CD14-positive monocyte (primary cell): ENCODE measurements around the gene KIF3A. TPM values are rescaled to one million over a fixed set of nuclear protein-coding genes. Genes with fewer than 3 reads are reported as not detected.

Experiments
- DNase-seq, 3 donors: peaks; one replicate each; pipeline ENCODE4 v3.0.0-alpha.2; 2011 to 2022
- H2AFZ ChIP-seq: 2 replicates; pipeline ENCODE4 v1.6.0; 2012; ENCODE audit warnings: mild to moderate bottlenecking, low read depth, low read length, inconsistent platforms; ENCODE audit not compliant: insufficient read depth, poor library complexity, severe bottlenecking
- H3K27ac ChIP-seq, 2 donors: 1 replicate in 1 of 2; 2 replicates in 1 of 2; pipeline ENCODE4 v1.5.1; 2012 to 2013; ENCODE audit warnings: low read length in 2 of 2, control low read depth in 1 of 2, inconsistent platforms in 1 of 2, low read depth in 1 of 2, mild to moderate bottlenecking in 1 of 2
- H3K27me3 ChIP-seq, 2 donors: one replicate each; pipeline versions ENCODE4 v1.6.0 to v1.6.1; 2011 to 2013; ENCODE audit warnings: low read length in 2 of 2; ENCODE audit not compliant: control insufficient read depth in 2 of 2, insufficient read depth in 2 of 2
- H3K36me3 ChIP-seq, 2 donors: replicated peaks in 1 of 2; 1 replicate in 1 of 2; 2 replicates in 1 of 2; pipeline versions ENCODE4 v1.5.1 to v1.6.1; 2012 to 2013; ENCODE audit warnings: low read length in 2 of 2, control low read depth in 1 of 2, inconsistent platforms in 1 of 2, mild to moderate bottlenecking in 1 of 2; ENCODE audit not compliant: insufficient read depth in 2 of 2, control insufficient read depth in 1 of 2
- H3K4me1 ChIP-seq, 2 donors: 1 replicate in 1 of 2; 2 replicates in 1 of 2; pipeline versions ENCODE4 v1.5.1 to v1.6.1; 2012 to 2013; ENCODE audit warnings: low read length in 2 of 2, control low read depth in 1 of 2, inconsistent platforms in 1 of 2, mild to moderate bottlenecking in 1 of 2, moderate library complexity in 1 of 2; ENCODE audit not compliant: insufficient read depth in 2 of 2, control insufficient read depth in 1 of 2
- H3K4me2 ChIP-seq: replicated peaks from 2 replicates; pipeline ENCODE3; 2012; ENCODE audit warnings: low read length, moderate library complexity, mild to moderate bottlenecking; ENCODE audit not compliant: poor library complexity, severe bottlenecking; ENCODE audit errors: extremely low read depth
- H3K4me3 ChIP-seq, 3 experiments: fragments of 200-600 bp in 1 of 3; sonication (generic) in 1 of 3; replicated peaks in 1 of 3; 1 replicate in 2 of 3; 2 replicates in 1 of 3; pipeline ENCODE4 v1.5.1; 2011 to 2013; ENCODE audit warnings: low read length in 3 of 3, mild to moderate bottlenecking in 3 of 3, control low read depth in 2 of 3, low read depth in 2 of 3, inconsistent platforms in 1 of 3, moderate library complexity in 1 of 3
- H3K79me2 ChIP-seq: 2 replicates; pipeline ENCODE4 v1.6.0; 2012; ENCODE audit warnings: mild to moderate bottlenecking, control low read depth, inconsistent platforms, low read length, moderate library complexity; ENCODE audit not compliant: insufficient read depth
- H3K9ac ChIP-seq: 2 replicates; pipeline ENCODE4 v1.6.0; 2017; ENCODE audit warnings: low read length, mild to moderate bottlenecking; ENCODE audit not compliant: insufficient read depth, poor library complexity, severe bottlenecking
- H3K9me3 ChIP-seq, 2 donors: replicated peaks in 1 of 2; 1 replicate in 1 of 2; 2 replicates in 1 of 2; pipeline versions ENCODE4 v1.5.1 to v1.6.1; 2012 to 2013; ENCODE audit warnings: low read length in 2 of 2, control low read depth in 1 of 2; ENCODE audit not compliant: control insufficient read depth in 1 of 2, insufficient read depth in 1 of 2
- H4K20me1 ChIP-seq: 2 replicates; pipeline ENCODE4 v1.6.0; 2012; ENCODE audit warnings: mild to moderate bottlenecking, low read length, control low read depth, moderate library complexity; ENCODE audit not compliant: insufficient read depth
- H3K27ac Mint-ChIP-seq, 7 donors: one replicate each; pipeline ENCODE4 v1.8.0; 2020; ENCODE audit warnings: mild to moderate bottlenecking in 7 of 7, mixed read lengths in 7 of 7, moderate library complexity in 6 of 7, inconsistent platforms in 2 of 7
- H3K27me3 Mint-ChIP-seq, 3 donors: one replicate each; pipeline ENCODE4 v1.8.0; 2021 to 2022; ENCODE audit warnings: low read depth in 3 of 3, mild to moderate bottlenecking in 3 of 3, mixed read lengths in 3 of 3, moderate library complexity in 3 of 3, inconsistent platforms in 1 of 3
- H3K36me3 Mint-ChIP-seq, 2 donors: one replicate each; pipeline ENCODE4 v1.8.0; 2020; ENCODE audit warnings: mixed read lengths in 2 of 2, inconsistent platforms in 1 of 2, mild to moderate bottlenecking in 1 of 2
- H3K4me1 Mint-ChIP-seq: one replicate; pipeline ENCODE4 v1.8.0; 2020; ENCODE audit warnings: mild to moderate bottlenecking, mixed read lengths
- H3K4me3 Mint-ChIP-seq, 2 donors: one replicate each; pipeline ENCODE4 v1.8.0; 2020; ENCODE audit warnings: mild to moderate bottlenecking in 2 of 2, mixed read lengths in 2 of 2, moderate library complexity in 1 of 2
- H3K9me3 Mint-ChIP-seq, 7 donors: one replicate each; pipeline ENCODE4 v1.8.0; 2020 to 2022; ENCODE audit warnings: mixed read lengths in 7 of 7, mild to moderate bottlenecking in 6 of 7, moderate library complexity in 6 of 7, inconsistent platforms in 2 of 7
- CTCF ChIP-seq: fragments of 200-600 bp; IDR thresholded peaks from one replicate; pipeline ENCODE4 v1.8.0; 2022; ENCODE audit warnings: antibody characterized with exemption, mild to moderate bottlenecking
- WGBS: methylation state at CpG from one replicate; pipeline ENCODE4 v1.1.5; 2013; ENCODE audit warnings: missing lambda C conversion rate; ENCODE audit not compliant: insufficient coverage; 5-methylcytosine and 5-hydroxymethylcytosine counted together
- intact Hi-C, 2 donors: fragments of 100-400 bp; cut with micrococcal nuclease; formaldehyde crosslinking; loops; one replicate each; pipeline versions ENCODE4 v1.15.0 to v1.15.1; 2023
- polyA plus RNA-seq, 3 donors: library from polyadenylated mRNA; depleted of rRNA in 1 of 3; unstranded in 2 of 3; stranded (reverse) in 1 of 3; fragments of 300-500 nt in 2 of 3; fragments of >200 nt in 1 of 3; fragmentation: Illumina TruSeq in 2 of 3; gene quantifications; 1 replicate in 2 of 3; 2 replicates in 1 of 3; pipeline ENCODE4 v1.2.3, GENCODE V29; 2012 to 2021

The KIF3A gene
- polyA plus RNA-seq, 3 donors, result 0.68 to 1.3 (median 1.2) TPM

DNA sequence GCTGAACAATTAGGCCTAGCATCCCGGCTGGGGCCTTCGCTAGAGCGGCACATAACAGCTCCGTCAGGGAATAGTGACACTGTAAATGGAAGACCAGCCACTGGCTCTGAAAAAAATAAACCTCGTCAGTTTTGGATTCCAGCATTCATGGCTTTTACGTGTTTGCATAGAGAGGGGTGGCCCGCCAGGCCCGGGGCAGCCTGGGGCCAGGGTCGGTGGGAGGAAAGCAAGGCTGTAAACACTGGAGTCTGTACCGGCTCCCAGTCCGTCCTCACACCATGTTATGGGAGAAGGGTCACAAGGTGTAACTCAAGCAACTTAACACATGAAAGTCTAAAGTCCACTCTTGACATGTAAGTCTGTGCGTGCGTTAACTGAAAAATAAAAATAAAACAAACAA is 21.1 kb upstream of the KIF3A start:
- no peak for TF ChIP-seq CTCF
- Histone ChIP-seq H4K20me1 (no peaks in the 10 kb centered on the region), H3K79me2 (no peaks in the 10 kb centered on the region), H3K9me3 (no peaks in the 10 kb centered on the region), H3K4me2 (no peak overlapping the region), H3K27ac (no peak overlapping the region), H2AFZ (no peak overlapping the region), H3K36me3 (no peaks in the 10 kb centered on the region), H3K4me3 (no peak overlapping the region), H3K27me3 (no peaks in the 10 kb centered on the region), H3K9ac (no peak overlapping the region), H3K4me1 (peaks cover 9 to 10% of the 10 kb centered on the region in 2 donors)
- Mint-ChIP-seq H3K27me3 (peaks cover 0 to 4% (median 3%) of the 10 kb centered on the region in 3 donors), H3K9me3 (no peaks in the 10 kb centered on the region), H3K4me3 (no peak overlapping the region), H3K4me1 (peaks cover 12% of the 10 kb centered on the region), H3K36me3 (peaks cover 10 to 15% of the 10 kb centered on the region in 2 donors), H3K27ac (no peak overlapping the region)
- intact Hi-C loops, result no loop called here
- WGBS, result over 99% methylated on average over 11 of the region's 13 CpGs
- DNase-seq, result no peak

DNA sequence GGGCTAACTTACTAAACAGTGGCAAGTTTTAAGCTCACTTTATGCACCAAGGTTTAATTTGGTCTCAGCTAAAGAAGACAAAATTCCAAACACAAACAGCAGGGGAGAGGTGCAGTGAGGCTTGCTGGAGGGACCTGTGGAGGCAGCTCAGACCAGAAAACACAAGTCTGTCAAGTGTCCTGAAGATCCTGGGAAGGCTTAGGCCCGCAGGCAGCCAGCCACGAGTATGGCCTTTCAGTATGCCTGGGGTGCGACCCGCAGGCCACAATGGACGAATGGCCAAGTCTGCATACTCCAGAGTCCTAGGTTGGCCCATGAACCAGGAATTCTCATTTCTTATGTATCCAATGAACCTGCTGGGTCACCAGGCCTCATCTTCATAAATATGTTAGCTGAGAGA is 19.2 kb upstream of the KIF3A start:
- Histone ChIP-seq H2AFZ (no peak overlapping the region), H3K4me1 (no peaks in the 10 kb centered on the region), H3K9me3 (no peaks in the 10 kb centered on the region), H3K27me3 (no peaks in the 10 kb centered on the region), H3K27ac (no peak overlapping the region), H3K79me2 (no peaks in the 10 kb centered on the region), H3K4me3 (no peak overlapping the region), H3K36me3 (no peaks in the 10 kb centered on the region), H3K9ac (no peak overlapping the region), H3K4me2 (no peak overlapping the region), H4K20me1 (no peaks in the 10 kb centered on the region)
- 100% methylated on average over 3 of the region's 5 CpGs for WGBS
- Mint-ChIP-seq H3K27ac (no peak overlapping the region), H3K36me3 (peaks cover 10 to 12% of the 10 kb centered on the region in 2 donors), H3K27me3 (peaks cover 3 to 9% (median 4%) of the 10 kb centered on the region in 3 donors), H3K9me3 (no peaks in the 10 kb centered on the region), H3K4me1 (peaks cover 3% of the 10 kb centered on the region), H3K4me3 (no peak overlapping the region)
- TF ChIP-seq CTCF, result no peak
- no peak for DNase-seq
- intact Hi-C loops, result no loop called here
